ENCODE data around the gene KANK3.
"Not testable (repeated sequence)": the region's sequence is repeated elsewhere in the genome, so short reads cannot be mapped to it uniquely, and the experiment has no call there.

Gene KANK3

DNA sequence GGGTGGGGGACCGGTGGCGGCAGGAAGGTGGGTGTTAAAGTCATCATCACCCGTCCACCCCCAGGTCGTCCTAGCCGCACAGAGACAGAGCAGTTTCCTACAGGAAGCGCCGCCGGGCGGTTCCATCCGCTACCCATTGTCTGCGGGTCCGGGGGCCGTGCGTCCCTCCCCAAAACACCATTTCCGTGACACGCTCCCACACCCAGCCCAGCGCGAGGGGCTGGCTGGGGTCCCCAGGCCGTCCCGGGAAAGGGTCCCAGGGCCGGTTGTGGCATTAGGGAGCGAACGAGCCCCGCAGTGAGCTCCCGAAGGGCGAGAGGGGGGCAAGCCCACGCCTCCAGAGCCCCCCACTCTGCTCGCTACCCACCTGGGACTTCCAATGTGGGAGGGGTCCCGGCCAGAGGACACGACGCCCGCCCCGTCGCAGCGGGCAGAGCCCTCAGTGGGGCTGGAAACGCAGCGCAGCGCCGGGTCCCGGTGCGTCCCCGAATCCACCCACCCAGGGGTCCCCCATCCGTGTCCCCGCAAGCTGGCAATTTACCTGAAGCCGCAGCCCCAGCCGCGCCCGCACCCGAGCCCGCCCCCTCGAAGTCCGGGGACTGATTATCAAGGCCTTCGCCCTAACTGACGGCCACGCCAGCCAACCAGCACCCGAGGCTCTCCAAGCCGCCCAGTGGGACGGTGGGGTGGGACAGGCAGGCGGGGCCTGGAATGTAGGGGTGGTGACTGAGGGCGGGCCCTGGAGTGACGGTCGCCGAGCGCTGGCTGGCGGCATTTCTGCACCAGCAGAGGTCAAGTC is at the start of gene KANK3:
Gene KANK3 (minus strand): TSS at position 579 of the 799 bp plus-strand sequence. CDS start 5,434 bp downstream, outside the sequence.
- peak; percentile 91 for DNase-seq

- no peak for DNase-seq
Measured at GRCh38 chr19:8392017-8392591, 49.0 kb upstream of the KANK3 start.

- no peak for DNase-seq
Measured at GRCh38 chr19:8391198-8392016, 48.3 kb upstream of the KANK3 start.

DNA sequence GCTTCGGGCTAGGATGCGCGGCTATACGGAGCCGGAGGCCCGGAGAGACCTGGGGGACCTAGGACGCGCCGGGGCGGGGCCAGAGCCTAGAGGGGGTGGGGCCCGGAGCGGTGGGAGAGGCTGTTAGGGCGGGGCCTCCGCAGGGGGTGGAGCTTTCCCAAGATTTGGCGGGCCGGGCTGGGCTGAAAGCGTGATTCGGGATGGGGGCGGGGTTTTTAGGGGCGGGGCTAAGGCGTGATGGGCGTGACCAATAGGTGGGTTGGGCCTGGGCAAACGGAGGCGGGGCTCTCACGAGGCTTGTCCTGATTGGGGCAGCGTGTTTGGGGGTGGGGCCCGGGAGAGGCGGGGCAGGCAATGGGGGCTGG is 47.5 kb upstream of the KANK3 start:
- DNase-seq = peak; percentile 88

GRCh38 chr19:8389891-8390616 is 47.0 kb upstream of the KANK3 start, which contains the start of gene RAB11B:
Gene RAB11B, plus strand, starts transcription at chr19:8390360. Its CDS starts 57 bp downstream, at chr19:8390417.
- DNase-seq = peak; percentile 97

- DNase-seq = no peak
Measured at GRCh38 chr19:8388612-8388958, 45.5 kb upstream of the KANK3 start.

- DNase-seq = no peak
Measured at GRCh38 chr19:8387688-8388611, 44.9 kb upstream of the KANK3 start.

- DNase-seq = no peak
Measured at GRCh38 chr19:8386990-8387389, 43.9 kb upstream of the KANK3 start.

DNA sequence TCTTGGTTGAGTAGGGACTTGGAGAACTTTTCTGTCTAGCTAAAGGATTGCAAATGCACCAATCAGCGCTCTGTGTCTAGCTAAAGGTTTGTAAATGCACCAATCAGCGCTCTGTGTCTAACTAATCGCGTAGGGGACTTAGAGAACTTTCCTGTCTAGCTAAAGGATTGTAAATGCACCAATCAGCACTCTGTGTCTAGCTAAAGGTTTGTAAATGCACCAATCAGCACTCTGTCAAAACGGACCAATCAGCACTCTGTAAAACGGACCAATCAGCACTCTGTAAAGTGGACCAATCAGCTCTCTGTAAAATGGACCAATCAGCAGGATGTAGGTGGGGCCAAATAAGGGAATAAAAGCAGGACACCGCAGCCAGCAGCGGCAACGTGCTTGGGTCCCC is 43.4 kb upstream of the KANK3 start:
- not testable (repeated sequence) for DNase-seq

GRCh38 chr19:8385566-8385965 is 42.5 kb upstream of the KANK3 start:
- not testable (repeated sequence) for DNase-seq

DNA sequence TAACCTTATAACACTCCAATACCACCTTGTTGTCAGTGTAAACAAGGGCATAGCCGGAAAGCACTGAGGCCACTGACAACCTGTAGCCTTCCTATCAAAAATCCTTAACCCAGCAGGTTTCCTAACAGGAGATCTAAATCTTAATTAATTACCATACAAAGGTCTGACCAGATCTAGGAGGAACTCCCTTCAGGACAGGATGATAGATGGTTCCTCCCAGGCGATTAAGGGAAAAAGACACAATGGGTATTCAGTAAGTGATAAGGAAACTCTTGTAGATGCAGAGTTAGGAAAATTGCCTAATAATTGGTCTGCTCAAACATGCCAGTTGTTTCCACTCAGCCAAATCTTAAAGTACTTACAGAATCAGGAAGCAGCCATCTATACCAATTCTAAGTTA is 42.0 kb upstream of the KANK3 start:
- not testable (repeated sequence) for DNase-seq

DNA sequence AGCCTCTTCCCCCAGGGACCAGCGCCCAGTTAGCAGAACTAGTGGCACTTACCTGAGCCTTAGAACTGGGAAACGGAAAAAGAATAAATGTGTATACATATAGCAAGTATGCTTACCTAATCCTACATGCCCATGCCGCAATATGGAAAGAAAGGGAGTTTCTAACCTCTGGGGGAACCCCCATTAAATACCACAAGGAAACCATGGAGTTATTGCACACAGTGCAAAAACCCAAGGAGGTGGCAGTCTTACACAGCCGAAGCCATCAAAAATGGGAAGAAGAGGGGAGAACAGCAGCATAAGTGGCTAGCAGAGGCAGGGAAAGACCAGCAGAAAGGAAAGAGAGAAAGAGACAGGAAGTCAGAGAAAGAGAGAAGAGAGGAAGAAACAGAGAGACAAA is 41.5 kb upstream of the KANK3 start:
- not testable (repeated sequence) for DNase-seq

GRCh38 chr19:8379156-8379891 is 36.3 kb upstream of the KANK3 start:
- DNase-seq = not testable (repeated sequence)

DNA sequence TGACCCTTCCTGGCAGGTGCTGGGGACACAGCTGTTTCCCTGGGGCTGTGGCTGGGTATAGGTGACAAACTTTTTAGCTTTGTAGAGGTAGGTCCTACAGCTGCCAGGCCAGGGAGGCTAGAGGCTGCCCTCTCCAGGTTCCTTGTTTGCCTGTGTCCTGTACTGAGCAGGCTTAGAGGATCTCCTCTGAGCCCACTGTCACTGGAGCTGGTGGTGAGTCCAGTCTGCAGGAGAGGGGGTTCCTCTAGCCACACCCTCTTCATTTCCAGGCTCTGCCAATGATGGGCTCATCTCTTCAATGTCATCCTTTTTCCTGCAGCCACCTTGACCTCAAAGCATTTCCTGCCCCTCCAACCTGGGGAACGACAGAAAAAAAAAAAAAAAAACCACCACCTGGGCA is 34.5 kb upstream of the KANK3 start:
- DNase-seq = no peak

DNA sequence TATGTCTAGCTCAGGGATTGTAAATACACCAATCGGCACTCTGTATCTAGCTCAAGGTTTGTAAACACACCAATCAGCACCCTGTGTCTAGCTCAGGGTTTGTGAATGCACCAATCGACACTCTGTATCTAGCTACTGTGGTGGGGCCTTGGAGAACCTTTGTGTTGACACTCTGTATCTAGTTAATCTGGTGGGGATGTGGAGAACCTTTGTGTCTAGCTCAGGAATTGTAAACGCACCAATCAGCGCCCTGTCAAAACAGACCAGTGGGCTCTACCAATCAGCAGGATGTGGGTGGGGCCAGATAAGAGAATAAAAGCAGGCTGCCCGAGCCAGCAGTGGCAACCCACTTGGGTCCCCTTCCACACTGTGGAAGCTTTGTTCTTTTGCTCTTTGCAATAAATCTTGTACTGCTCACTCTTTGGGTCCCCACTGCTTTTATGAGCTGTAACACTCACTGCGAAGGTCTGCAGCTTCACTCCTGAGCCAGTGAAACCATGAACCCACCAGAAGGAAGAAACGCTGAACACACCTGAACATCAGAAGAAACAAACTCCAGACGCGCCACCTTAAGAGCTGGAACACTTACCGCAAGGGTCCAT is 33.4 kb upstream of the KANK3 start:
- not testable (repeated sequence) for DNase-seq

- DNase-seq = not testable (repeated sequence)
Measured at GRCh38 chr19:8375766-8376165, 32.7 kb upstream of the KANK3 start.

GRCh38 chr19:8373867-8374813 is 31.1 kb upstream of the KANK3 start:
- DNase-seq = no peak

DNA sequence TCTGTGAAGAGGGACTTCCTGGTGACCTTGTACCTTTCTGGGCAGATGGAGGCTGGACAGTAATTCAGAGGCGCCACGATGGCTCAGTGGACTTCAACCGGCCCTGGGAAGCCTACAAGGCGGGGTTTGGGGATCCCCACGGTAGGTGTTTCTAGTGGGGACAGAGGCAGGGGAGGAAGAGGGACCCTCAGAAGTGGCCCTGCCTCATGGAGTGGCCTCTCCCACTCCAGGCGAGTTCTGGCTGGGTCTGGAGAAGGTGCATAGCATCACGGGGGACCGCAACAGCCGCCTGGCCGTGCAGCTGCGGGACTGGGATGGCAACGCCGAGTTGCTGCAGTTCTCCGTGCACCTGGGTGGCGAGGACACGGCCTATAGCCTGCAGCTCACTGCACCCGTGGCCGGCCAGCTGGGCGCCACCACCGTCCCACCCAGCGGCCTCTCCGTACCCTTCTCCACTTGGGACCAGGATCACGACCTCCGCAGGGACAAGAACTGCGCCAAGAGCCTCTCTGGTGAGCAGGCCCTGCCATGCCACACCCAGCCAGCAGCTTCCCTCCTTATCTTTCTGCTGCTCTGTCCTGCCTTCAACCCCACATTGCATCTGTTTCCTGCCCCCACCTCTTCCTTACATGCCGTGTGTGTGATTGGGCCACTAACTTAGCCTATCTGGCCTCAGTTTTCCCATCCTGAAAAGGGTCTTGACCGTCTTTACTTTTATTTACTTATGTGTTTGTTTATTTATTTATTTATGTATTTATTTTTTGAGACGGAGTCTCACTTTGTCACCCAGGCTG is 28.1 kb upstream of the KANK3 start:
- DNase-seq = no peak
